ENCODE data around the gene RAB33A. TPM values are rescaled to one million over a fixed set of nuclear protein-coding genes. Genes with fewer than 3 reads are reported as not detected.

Gene RAB33A
- total RNA-seq, 1 experiment from 2014 or later = 0.57 TPM

DNA sequence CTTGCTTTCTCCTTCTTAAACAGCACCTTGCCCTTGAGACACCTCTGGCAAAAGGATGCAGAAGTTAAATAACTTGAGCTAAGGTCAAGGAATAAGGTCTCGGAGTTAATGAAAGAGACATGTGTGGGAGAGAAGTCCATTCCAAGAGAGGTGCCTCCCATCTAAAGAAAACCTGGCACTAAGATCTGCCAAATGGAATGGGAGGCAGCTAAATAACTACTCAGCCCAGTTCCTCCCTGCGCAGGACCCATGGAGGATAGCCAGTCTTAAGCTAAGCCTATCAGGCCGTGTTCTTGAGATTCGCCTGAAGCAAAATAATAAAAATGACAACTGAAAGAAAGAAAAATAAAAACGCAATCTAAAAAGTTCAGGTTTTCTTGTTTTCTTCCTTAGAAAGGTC lies 40.8 kb upstream of the RAB33A start:
- ChIA-PET POLR2A (ENCODE audit: unreplicated experiment) (no interaction called here), CTCF (interaction anchor here (0.6 kb wide), 1 partner anchor 51 kb away, joined by 18 read pairs; no protein-coding TSS in a partner anchor)
- Histone ChIP-seq H2AFZ (no peak overlapping the region), H3K27me3 (ENCODE audit: insufficient read depth, low read depth) (no peaks in the 10 kb centered on the region), H3F3A (ENCODE audit: insufficient read depth, low read depth) (peaks cover 3% of the 10 kb centered on the region; the same call in 1 of the 2 replicates), H3K79me2 (ENCODE audit: low read depth) (no peaks in the 10 kb centered on the region), H3K9me3 (ENCODE audit: insufficient read depth, low read depth) (no peaks in the 10 kb centered on the region), H3K36me3 (ENCODE audit: low read depth) (peaks cover 23% of the 10 kb centered on the region), H3K9me2 (ENCODE audit: insufficient read depth) (no peaks in the 10 kb centered on the region), H3K27ac (no peak overlapping the region), H4K20me1 (ENCODE audit: insufficient read depth) (no peaks in the 10 kb centered on the region), H3K4me1 (replicated peaks; ENCODE audit: insufficient read depth) (peaks cover under 1% of the 10 kb centered on the region), H3K4me2 (no peak overlapping the region), H3K4me3 (no peak overlapping the region)
- no peak for DNase-seq
- no TSS peak for BruUV-seq (replicated peaks)
- TF ChIP-seq, protein P1, sequence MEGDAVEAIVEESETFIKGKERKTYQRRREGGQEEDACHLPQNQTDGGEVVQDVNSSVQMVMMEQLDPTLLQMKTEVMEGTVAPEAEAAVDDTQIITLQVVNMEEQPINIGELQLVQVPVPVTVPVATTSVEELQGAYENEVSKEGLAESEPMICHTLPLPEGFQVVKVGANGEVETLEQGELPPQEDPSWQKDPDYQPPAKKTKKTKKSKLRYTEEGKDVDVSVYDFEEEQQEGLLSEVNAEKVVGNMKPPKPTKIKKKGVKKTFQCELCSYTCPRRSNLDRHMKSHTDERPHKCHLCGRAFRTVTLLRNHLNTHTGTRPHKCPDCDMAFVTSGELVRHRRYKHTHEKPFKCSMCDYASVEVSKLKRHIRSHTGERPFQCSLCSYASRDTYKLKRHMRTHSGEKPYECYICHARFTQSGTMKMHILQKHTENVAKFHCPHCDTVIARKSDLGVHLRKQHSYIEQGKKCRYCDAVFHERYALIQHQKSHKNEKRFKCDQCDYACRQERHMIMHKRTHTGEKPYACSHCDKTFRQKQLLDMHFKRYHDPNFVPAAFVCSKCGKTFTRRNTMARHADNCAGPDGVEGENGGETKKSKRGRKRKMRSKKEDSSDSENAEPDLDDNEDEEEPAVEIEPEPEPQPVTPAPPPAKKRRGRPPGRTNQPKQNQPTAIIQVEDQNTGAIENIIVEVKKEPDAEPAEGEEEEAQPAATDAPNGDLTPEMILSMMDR (conservative IDR thresholded peaks at IDR 0.05) = no peak
- TF ChIP-seq EZH2 (IDR thresholded peaks at IDR 0.05; ENCODE audit: low read depth) = no peak
- intact Hi-C loops (cut with micrococcal nuclease; ENCODE audit: unreplicated experiment) = no loop called here

DNA sequence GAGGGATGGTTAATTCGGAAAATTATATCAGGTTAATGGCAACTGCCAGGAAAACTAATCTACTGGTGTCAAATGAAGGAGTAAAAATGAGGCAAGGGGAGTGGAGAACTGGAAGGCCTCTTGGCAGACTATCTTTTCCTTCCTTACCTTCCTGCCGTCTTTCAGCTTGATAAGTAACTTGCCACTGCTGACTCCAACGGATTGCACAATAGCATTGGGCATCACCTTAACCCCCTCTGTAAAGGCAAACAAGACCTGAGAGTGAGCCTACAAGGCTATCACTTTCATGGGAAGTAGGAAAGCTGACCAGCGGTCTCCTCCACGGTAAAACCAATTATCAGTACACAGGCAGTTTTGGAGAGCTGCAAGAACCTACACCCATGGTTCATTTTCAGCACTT lies 35.3 kb upstream of the RAB33A start:
- H3K4me1 ChIP-seq (replicated peaks; ENCODE audit: insufficient read depth) = no peaks in the 10 kb centered on the region
- DNase-seq = no peak
- H3K4me3 ChIP-seq = no peak overlapping the region
- ChIA-PET POLR2A (ENCODE audit: unreplicated experiment) (no interaction called here), CTCF (no interaction called here)
- H3K9me2 ChIP-seq (ENCODE audit: insufficient read depth) = no peaks in the 10 kb centered on the region
- TF ChIP-seq EZH2 (IDR thresholded peaks at IDR 0.05; ENCODE audit: low read depth) = no peak
- TF ChIP-seq, protein P1 (conservative IDR thresholded peaks at IDR 0.05) = no peak
- no peaks in the 10 kb centered on the region for H4K20me1 ChIP-seq (ENCODE audit: insufficient read depth)
- intact Hi-C loops (cut with micrococcal nuclease; ENCODE audit: unreplicated experiment) = no loop called here
- H3K79me2 ChIP-seq (ENCODE audit: low read depth) = no peaks in the 10 kb centered on the region
- no peaks in the 10 kb centered on the region for H3K27me3 ChIP-seq (ENCODE audit: insufficient read depth, low read depth)
- H3K9me3 ChIP-seq (ENCODE audit: insufficient read depth, low read depth) = no peaks in the 10 kb centered on the region
- H3F3A ChIP-seq (ENCODE audit: insufficient read depth, low read depth) = peaks cover 3% of the 10 kb centered on the region; the same call in 1 of the 2 replicates
- H3K27ac ChIP-seq = no peak overlapping the region
- no peak overlapping the region for H2AFZ ChIP-seq
- BruUV-seq (replicated peaks) = no TSS peak
- no peak overlapping the region for H3K4me2 ChIP-seq
- H3K36me3 ChIP-seq (ENCODE audit: low read depth) = peaks cover 33% of the 10 kb centered on the region

DNA sequence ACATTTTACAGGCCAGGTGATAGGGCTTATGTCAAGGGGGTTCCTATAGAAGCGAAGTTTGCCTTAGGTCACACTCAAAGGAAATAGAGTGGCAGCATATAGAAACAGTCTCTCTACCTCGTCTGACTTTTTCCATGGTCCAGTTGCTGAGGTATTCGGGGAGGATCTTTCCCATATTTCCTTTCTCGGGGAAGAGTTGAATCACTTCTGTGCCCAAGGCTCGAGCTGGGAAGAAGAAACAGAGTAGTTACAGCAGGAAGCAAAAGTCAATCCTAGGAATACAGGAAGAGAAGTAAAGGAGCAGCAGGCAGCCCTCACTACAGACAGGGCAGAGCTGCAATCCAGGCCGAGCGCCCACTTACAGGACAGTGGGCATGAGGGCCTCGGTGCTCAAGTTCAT lies 34.8 kb upstream of the RAB33A start:
- H3K4me2 ChIP-seq = no peak overlapping the region
- H3K4me1 ChIP-seq (replicated peaks; ENCODE audit: insufficient read depth) = no peaks in the 10 kb centered on the region
- H3F3A ChIP-seq (ENCODE audit: insufficient read depth, low read depth) = peaks cover 3% of the 10 kb centered on the region; the same call in 1 of the 2 replicates
- no peaks in the 10 kb centered on the region for H3K79me2 ChIP-seq (ENCODE audit: low read depth)
- no peak overlapping the region for H2AFZ ChIP-seq
- intact Hi-C loops (cut with micrococcal nuclease; ENCODE audit: unreplicated experiment) = no loop called here
- no peak overlapping the region for H3K27ac ChIP-seq
- CTCF ChIA-PET = interaction anchor here (0.7 kb wide), 1 partner anchor 298 kb away, joined by 3 read pairs; no protein-coding TSS in a partner anchor
- no peaks in the 10 kb centered on the region for H3K27me3 ChIP-seq (ENCODE audit: insufficient read depth, low read depth)
- no peak overlapping the region for H3K4me3 ChIP-seq
- TF ChIP-seq, protein P1 (conservative IDR thresholded peaks at IDR 0.05) = no peak
- no peak for TF ChIP-seq EZH2 (IDR thresholded peaks at IDR 0.05; ENCODE audit: low read depth)
- POLR2A ChIA-PET (ENCODE audit: unreplicated experiment) = no interaction called here
- no peaks in the 10 kb centered on the region for H4K20me1 ChIP-seq (ENCODE audit: insufficient read depth)
- no peaks in the 10 kb centered on the region for H3K9me2 ChIP-seq (ENCODE audit: insufficient read depth)
- peaks cover 37% of the 10 kb centered on the region for H3K36me3 ChIP-seq (ENCODE audit: low read depth)
- DNase-seq = no peak
- no peaks in the 10 kb centered on the region for H3K9me3 ChIP-seq (ENCODE audit: insufficient read depth, low read depth)
- no TSS peak for BruUV-seq (replicated peaks)
